C4-2B (cell line): Measurements from ENCODE around the gene RBM44.

Source experiments
- ZFX ChIP-seq: fragments of 450-650 bp; IDR thresholded peaks from 2 replicates; pipeline ENCODE4 v1.6.1; 2017
- TF ChIP-seq, protein P1 (sequence below): fragments of 450-650 bp; conservative IDR thresholded peaks from 2 replicates; pipeline ENCODE4 v1.5.1; 2017; ENCODE audit warnings: mild to moderate bottlenecking

DNA sequence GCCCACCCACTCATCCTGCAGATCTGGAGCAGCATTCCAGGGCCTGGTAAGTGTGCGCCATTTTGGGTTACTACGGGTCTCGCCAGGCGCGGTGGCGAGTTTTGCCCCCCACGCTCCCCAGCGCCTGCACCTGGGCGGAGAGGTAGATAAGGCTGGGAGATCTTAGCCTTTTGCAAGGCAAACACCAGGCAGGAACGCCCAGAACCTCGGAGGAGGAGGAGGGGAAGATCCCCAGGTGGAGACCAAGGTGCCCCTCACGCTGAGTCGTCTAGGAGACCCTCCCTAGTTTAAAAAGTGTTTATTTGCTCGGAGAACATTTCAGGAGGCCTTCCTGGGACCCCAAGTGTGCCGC lies 60.5 kb downstream of the RBM44 start:
- TF ChIP-seq, protein P1, sequence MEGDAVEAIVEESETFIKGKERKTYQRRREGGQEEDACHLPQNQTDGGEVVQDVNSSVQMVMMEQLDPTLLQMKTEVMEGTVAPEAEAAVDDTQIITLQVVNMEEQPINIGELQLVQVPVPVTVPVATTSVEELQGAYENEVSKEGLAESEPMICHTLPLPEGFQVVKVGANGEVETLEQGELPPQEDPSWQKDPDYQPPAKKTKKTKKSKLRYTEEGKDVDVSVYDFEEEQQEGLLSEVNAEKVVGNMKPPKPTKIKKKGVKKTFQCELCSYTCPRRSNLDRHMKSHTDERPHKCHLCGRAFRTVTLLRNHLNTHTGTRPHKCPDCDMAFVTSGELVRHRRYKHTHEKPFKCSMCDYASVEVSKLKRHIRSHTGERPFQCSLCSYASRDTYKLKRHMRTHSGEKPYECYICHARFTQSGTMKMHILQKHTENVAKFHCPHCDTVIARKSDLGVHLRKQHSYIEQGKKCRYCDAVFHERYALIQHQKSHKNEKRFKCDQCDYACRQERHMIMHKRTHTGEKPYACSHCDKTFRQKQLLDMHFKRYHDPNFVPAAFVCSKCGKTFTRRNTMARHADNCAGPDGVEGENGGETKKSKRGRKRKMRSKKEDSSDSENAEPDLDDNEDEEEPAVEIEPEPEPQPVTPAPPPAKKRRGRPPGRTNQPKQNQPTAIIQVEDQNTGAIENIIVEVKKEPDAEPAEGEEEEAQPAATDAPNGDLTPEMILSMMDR: no peak
- TF ChIP-seq ZFX: no peak
